Aorta (tissue), 5 donors: ENCODE results near the gene NAB1. TPM values are rescaled to one million over a fixed set of nuclear protein-coding genes. Genes with fewer than 3 reads are reported as not detected.

Experiments
- ATAC-seq: fragments of 200-7000 bp; cut with Tn5 transposase; one replicate; pipeline ENCODE4 v1.9.1; 2022; ENCODE audit warnings: moderate library complexity; ENCODE audit not compliant: low FRiP score
- DNase-seq, 2 donors: peaks; one replicate each; pipeline ENCODE4 v3.0.0-alpha.2; 2020
- H3K27ac ChIP-seq, 2 donors: one replicate each; pipeline ENCODE4 v1.5.1; 2013; ENCODE audit warnings: low read length in 2 of 2, mild to moderate bottlenecking in 2 of 2, moderate library complexity in 2 of 2, control low read depth in 1 of 2, inconsistent platforms in 1 of 2, low read depth in 1 of 2
- H3K27me3 ChIP-seq, 2 donors: one replicate each; pipeline ENCODE4 v1.6.1; 2013; ENCODE audit warnings: control low read depth in 1 of 2, low read length in 1 of 2, mild to moderate bottlenecking in 1 of 2, moderate library complexity in 1 of 2; ENCODE audit not compliant: insufficient read depth in 2 of 2, control insufficient read depth in 1 of 2
- H3K36me3 ChIP-seq, 2 donors: one replicate each; pipeline ENCODE4 v1.6.1; 2013; ENCODE audit warnings: control low read depth in 1 of 2, low read length in 1 of 2, mild to moderate bottlenecking in 1 of 2; ENCODE audit not compliant: insufficient read depth in 2 of 2, control insufficient read depth in 1 of 2
- H3K4me1 ChIP-seq, 2 donors: one replicate each; pipeline ENCODE4 v1.6.1; 2013; ENCODE audit warnings: low read length in 2 of 2, control low read depth in 1 of 2, mild to moderate bottlenecking in 1 of 2, moderate library complexity in 1 of 2; ENCODE audit not compliant: insufficient read depth in 2 of 2, control insufficient read depth in 1 of 2
- H3K4me3 ChIP-seq, 2 donors: one replicate each; pipeline ENCODE4 v1.5.1; 2013; ENCODE audit warnings: low read length in 2 of 2, control low read depth in 1 of 2, mild to moderate bottlenecking in 1 of 2
- H3K9me3 ChIP-seq: one replicate; pipeline ENCODE4 v1.6.1; 2013; ENCODE audit warnings: mild to moderate bottlenecking, low read length; ENCODE audit not compliant: control insufficient read depth
- WGBS, 2 donors: extraction: QIAGEN DNeasy Blood & Tissue Kit; methylation state at CpG; one replicate each; pipeline ENCODE4 v1.1.7; 2013; 5-methylcytosine and 5-hydroxymethylcytosine counted together
- intact Hi-C, 2 donors: fragments of 100-400 bp; cut with DNase I; formaldehyde crosslinking; loops; one replicate each; pipeline versions ENCODE4 v1.14.2 to v1.15.0; 2022
- polyA plus RNA-seq, 2 donors: library from polyadenylated mRNA; stranded (reverse); fragments of 200-250 nt; gene quantifications; one replicate each; pipeline ENCODE4 v1.2.3, GENCODE V29; 2013
- total RNA-seq, 2 donors: library from RNA; stranded (reverse); fragmentation: NEBNext Ultra II Directional; extraction: Animal tissue kit (Norgen Biotek cat#: 25700); gene quantifications; one replicate each; pipeline ENCODE4 v1.2.1, GENCODE V29; 2021
- donor health status: healthy with polysubstance abuse.
- donor health status: Bipolar disorder and iron deficiency.
- donor health status: DM: no; HTN: no; CAD: no.
- donor health status: DM: no; HTN: no; CAD: no.
- donor health status: DM: yes; HTN: yes; CAD: no.

Gene NAB1
- total and polyA plus RNA-seq, 4 donors = 26.9 to 67.8 (median 42.9) TPM

- DNase-seq (no peak), ATAC-seq (no peak)
- 92% methylated on average over 3 of the region's 3 CpGs for WGBS, 2 donors
- intact Hi-C loops = no loop called here
- H3K9me3 ChIP-seq = no peaks in the 10 kb centered on the region
- H3K4me1 ChIP-seq = peaks cover 0 to 7% of the 10 kb centered on the region in 2 donors
- H3K27ac ChIP-seq = no peak overlapping the region
- no peaks in the 10 kb centered on the region for H3K36me3 ChIP-seq
- no peak overlapping the region for H3K4me3 ChIP-seq
- H3K27me3 ChIP-seq = no peaks in the 10 kb centered on the region
Measured at GRCh38 chr2:190634381-190634780, 14.5 kb upstream of the NAB1 start.

GRCh38 chr2:190635781-190636180 is 13.1 kb upstream of the NAB1 start:
- WGBS, 2 donors = 93 to 95% methylated on average over 4 of the region's 4 CpGs
- Histone ChIP-seq H3K27ac (no peak overlapping the region), H3K4me3 (no peak overlapping the region), H3K27me3 (no peaks in the 10 kb centered on the region), H3K36me3 (no peaks in the 10 kb centered on the region), H3K4me1 (peaks cover 0 to 7% of the 10 kb centered on the region in 2 donors), H3K9me3 (no peaks in the 10 kb centered on the region)
- intact Hi-C loops = no loop called here
- DNase-seq = no peak
- no peak for ATAC-seq

GRCh38 chr2:190636361-190636760 is 12.5 kb upstream of the NAB1 start:
- no peaks in the 10 kb centered on the region for H3K36me3 ChIP-seq
- H3K9me3 ChIP-seq = no peaks in the 10 kb centered on the region
- no peak overlapping the region for H3K4me3 ChIP-seq
- no peaks in the 10 kb centered on the region for H3K27me3 ChIP-seq
- no peak for DNase-seq
- 1 to 7% methylated on average over 3 of the region's 3 CpGs for WGBS, 2 donors
- no peak overlapping the region for H3K27ac ChIP-seq
- ATAC-seq = peak; percentile 77
- intact Hi-C loops = no loop called here
- H3K4me1 ChIP-seq = peaks cover 0 to 7% of the 10 kb centered on the region in 2 donors

GRCh38 chr2:190637281-190637734 is 11.6 kb upstream of the NAB1 start:
- intact Hi-C loops = no loop called here
- ATAC-seq = peak; percentile 42
- no peak for DNase-seq
- peak overlapping the region; percentile 51 to 58 for H3K27ac ChIP-seq
- peaks cover 0 to 7% of the 10 kb centered on the region in 2 donors for H3K4me1 ChIP-seq
- no peaks in the 10 kb centered on the region for H3K9me3 ChIP-seq
- H3K4me3 ChIP-seq = no peak overlapping the region
- no peaks in the 10 kb centered on the region for H3K36me3 ChIP-seq
- no peaks in the 10 kb centered on the region for H3K27me3 ChIP-seq
- WGBS, 2 donors = 37 to 51% methylated on average over 1 of the region's 1 CpG

GRCh38 chr2:190637903-190638618 is 10.8 kb upstream of the NAB1 start:
- intact Hi-C loops = no loop called here
- Histone ChIP-seq H3K9me3 (no peaks in the 10 kb centered on the region), H3K36me3 (no peaks in the 10 kb centered on the region), H3K4me1 (peaks cover 0 to 7% of the 10 kb centered on the region in 2 donors), H3K27me3 (no peaks in the 10 kb centered on the region), H3K4me3 (no peak overlapping the region), H3K27ac (peak overlapping the region; percentile 21 to 51)
- WGBS, 2 donors = 57% methylated on average over 8 of the region's 8 CpGs
- ATAC-seq = no peak
- DNase-seq = no peak

- Histone ChIP-seq H3K36me3 (no peaks in the 10 kb centered on the region), H3K27me3 (no peaks in the 10 kb centered on the region), H3K9me3 (no peaks in the 10 kb centered on the region), H3K4me3 (no peak overlapping the region), H3K4me1 (peaks cover 0 to 7% of the 10 kb centered on the region in 2 donors), H3K27ac (no peak overlapping the region)
- 93% methylated on average over 1 of the region's 1 CpG for WGBS, 2 donors
- intact Hi-C loops = no loop called here
- DNase-seq = no peak
- no peak for ATAC-seq
Measured at GRCh38 chr2:190640117-190640516, 8.8 kb upstream of the NAB1 start.

GRCh38 chr2:190641469-190641868 is 7.4 kb upstream of the NAB1 start:
- no peak overlapping the region for H3K4me3 ChIP-seq
- H3K4me1 ChIP-seq = peaks cover 0 to 7% of the 10 kb centered on the region in 2 donors
- no peaks in the 10 kb centered on the region for H3K27me3 ChIP-seq
- WGBS, 2 donors = 11 to 22% methylated on average over 3 of the region's 3 CpGs
- H3K9me3 ChIP-seq = no peaks in the 10 kb centered on the region
- intact Hi-C loops = no loop called here
- ATAC-seq = no peak
- H3K36me3 ChIP-seq = no peaks in the 10 kb centered on the region
- no peak for DNase-seq
- H3K27ac ChIP-seq = peak overlapping the region in 1 of 2 donors; percentile 37

- 13 to 18% methylated on average over 9 of the region's 9 CpGs for WGBS, 2 donors
- Histone ChIP-seq H3K36me3 (no peaks in the 10 kb centered on the region), H3K4me1 (no peaks in the 10 kb centered on the region), H3K9me3 (no peaks in the 10 kb centered on the region), H3K27ac (peak overlapping the region in 1 of 2 donors; percentile 70), H3K4me3 (peak overlapping the region in 1 of 2 donors; percentile 28), H3K27me3 (no peaks in the 10 kb centered on the region)
- ATAC-seq (no peak), DNase-seq (no peak)
- intact Hi-C loops = no loop called here
Measured at GRCh38 chr2:190646780-190647522, 1.9 kb upstream of the NAB1 start.
